Measurements from ENCODE around the gene BRD7. TPM values are rescaled to one million over a fixed set of nuclear protein-coding genes. Genes with fewer than 3 reads are reported as not detected.

The BRD7 gene
- total and polyA plus RNA-seq, 2 of the 4 experiments (the other 2 are of a cell fraction): 24.8 to 29.9 TPM

DNA sequence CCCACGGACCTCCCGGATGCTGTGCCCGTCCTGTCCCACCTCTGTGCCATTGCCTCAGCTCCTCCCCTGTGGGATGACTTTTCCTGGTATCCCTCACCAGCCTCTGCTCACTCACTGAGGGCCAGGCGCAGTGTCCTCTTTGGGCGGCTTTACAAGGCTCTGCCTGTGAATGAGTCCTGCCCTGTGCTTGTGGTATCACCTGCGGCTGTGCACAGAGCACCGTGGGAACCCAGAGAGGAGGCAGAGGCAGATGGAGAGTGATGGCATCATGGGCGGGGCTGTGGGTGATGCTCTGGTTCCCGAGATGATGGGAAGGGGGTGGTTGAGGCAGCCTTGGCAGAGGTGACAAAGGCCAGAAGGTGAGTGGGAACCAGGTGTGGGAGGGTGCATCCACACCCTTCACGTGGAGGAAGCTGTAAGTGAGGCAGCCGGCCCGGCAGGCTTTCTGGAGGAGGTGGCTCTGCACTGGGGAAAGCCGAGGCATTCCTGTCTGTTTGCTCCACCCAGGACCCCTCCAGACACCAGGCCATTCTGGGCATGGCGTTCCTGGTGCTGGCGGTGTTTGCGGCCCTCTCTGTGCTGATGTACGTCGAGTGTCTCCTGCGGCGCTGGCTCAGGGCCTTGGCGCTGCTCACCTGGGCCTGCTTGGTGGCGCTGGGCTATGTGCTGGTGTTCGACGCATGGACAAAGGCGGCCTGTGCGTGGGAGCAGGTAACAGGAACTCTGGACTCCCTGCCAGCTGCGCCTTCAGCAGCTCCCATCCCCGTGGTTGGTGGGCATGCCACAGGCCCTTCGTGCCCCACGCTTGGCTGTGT lies 78.6 kb downstream of the BRD7 start:
- WGBS, 2 experiments (ENCODE audit: extremely low coverage in 2 of 2, insufficient read length in 1 of 2): 95% methylated on average over 16 of the region's 30 CpGs; no CpG with 5 or more reads in 1 of the 2 experiments
- Histone ChIP-seq H3K9me1 (ENCODE audit: insufficient read depth, low read length) (no peaks in the 10 kb centered on the region; the same call in 1 of the 2 replicates), H3K4me2 (ENCODE audit: low read depth, low read length) (no peak overlapping the region), H2BK20ac (ENCODE audit: low read depth, low read length) (no peak overlapping the region), H3K23ac (ENCODE audit: low read depth, low read length) (no peak overlapping the region), H3K27me3 (ENCODE audit: control insufficient read depth, insufficient read depth, low read length) (no peaks in the 10 kb centered on the region), H3K4ac (ENCODE audit: low read depth, low read length) (no peak overlapping the region), H3K14ac (replicated peaks; ENCODE audit: low read depth, low read length) (no peak overlapping the region), H2AK9ac (replicated peaks; ENCODE audit: low read depth, low read length, poor library complexity) (no peak overlapping the region), H2BK120ac (ENCODE audit: low read depth, low read length) (no peak overlapping the region), H3K56ac (ENCODE audit: extremely low read depth, insufficient read depth, low read length) (no peak overlapping the region), H3K9me3 (ENCODE audit: control insufficient read depth, insufficient read depth, low read length) (peaks cover 2% of the 10 kb centered on the region; the same call in 1 of the 2 replicates), H2AK5ac (ENCODE audit: low read depth, low read length) (no peak overlapping the region), H2BK15ac (ENCODE audit: low read depth, low read length) (no peak overlapping the region), H2AFZ (replicated peaks; ENCODE audit: low read length, poor library complexity) (no peak overlapping the region), H3K9ac (ENCODE audit: low read depth, low read length) (no peak overlapping the region), H3K4me1 (ENCODE audit: control insufficient read depth, insufficient read depth, low read length) (0 out of 2 replicates have a peak, but pooled peaks cover 2% of the 10 kb centered on the region), H2BK5ac (ENCODE audit: low read depth, low read length, poor library complexity, severe bottlenecking) (no peak overlapping the region), H3K18ac (ENCODE audit: low read depth, low read length) (no peak overlapping the region), H3K27ac (ENCODE audit: insufficient read depth, low read length) (no peak overlapping the region), H4K20me1 (ENCODE audit: insufficient read depth, low read length) (0 out of 2 replicates have a peak, but pooled peaks cover 5% of the 10 kb centered on the region), H4K5ac (ENCODE audit: low read depth, low read length) (no peak overlapping the region), H4K91ac (ENCODE audit: insufficient read depth, low read depth, low read length) (no peak overlapping the region), H4K8ac (ENCODE audit: low read depth in 2 of 2, low read length in 2 of 2) (no peak overlapping the region), H3K4me3 (ENCODE audit: insufficient read depth, low read depth, low read length) (no peak overlapping the region), H3K36me3 (ENCODE audit: control insufficient read depth, insufficient read depth, low read length) (peaks cover 9% of the 10 kb centered on the region; the same call in 1 of the 2 replicates), H3K79me1 (ENCODE audit: low read depth in 1 of 2, low read length in 2 of 2) (peaks cover 7 to 17% of the 10 kb centered on the region in 2 experiments; a peak in 3 of 4 replicates)
- ATAC-seq (ENCODE audit: low read depth) (no peak), DNase-seq (no peak)
- in situ Hi-C loops (cut with MboI; ENCODE audit: low sequenced_read_pairs) (no loop called here), dilution Hi-C loops (cut with HindIII; ENCODE audit: low sequenced_read_pairs, unreplicated experiment) (no loop called here), intact Hi-C loops (cut with micrococcal nuclease) (no loop called here)
- TF ChIP-seq CEBPB (IDR thresholded peaks at IDR 0.05; ENCODE audit: low read depth, low read length) (no peak), NFE2L2 (IDR thresholded peaks at IDR 0.05; ENCODE audit: low read depth, low read length) (no peak), FOS (IDR thresholded peaks at IDR 0.05; ENCODE audit: low read depth, low read length) (no peak), RFX5 (IDR thresholded peaks at IDR 0.05; ENCODE audit: low read depth, low read length) (no peak)
- TF ChIP-seq, protein P1, sequence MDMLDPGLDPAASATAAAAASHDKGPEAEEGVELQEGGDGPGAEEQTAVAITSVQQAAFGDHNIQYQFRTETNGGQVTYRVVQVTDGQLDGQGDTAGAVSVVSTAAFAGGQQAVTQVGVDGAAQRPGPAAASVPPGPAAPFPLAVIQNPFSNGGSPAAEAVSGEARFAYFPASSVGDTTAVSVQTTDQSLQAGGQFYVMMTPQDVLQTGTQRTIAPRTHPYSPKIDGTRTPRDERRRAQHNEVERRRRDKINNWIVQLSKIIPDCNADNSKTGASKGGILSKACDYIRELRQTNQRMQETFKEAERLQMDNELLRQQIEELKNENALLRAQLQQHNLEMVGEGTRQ (IDR thresholded peaks at IDR 0.05; ENCODE audit: low read depth, low read length): no peak
- TF ChIP-seq, protein P2, sequence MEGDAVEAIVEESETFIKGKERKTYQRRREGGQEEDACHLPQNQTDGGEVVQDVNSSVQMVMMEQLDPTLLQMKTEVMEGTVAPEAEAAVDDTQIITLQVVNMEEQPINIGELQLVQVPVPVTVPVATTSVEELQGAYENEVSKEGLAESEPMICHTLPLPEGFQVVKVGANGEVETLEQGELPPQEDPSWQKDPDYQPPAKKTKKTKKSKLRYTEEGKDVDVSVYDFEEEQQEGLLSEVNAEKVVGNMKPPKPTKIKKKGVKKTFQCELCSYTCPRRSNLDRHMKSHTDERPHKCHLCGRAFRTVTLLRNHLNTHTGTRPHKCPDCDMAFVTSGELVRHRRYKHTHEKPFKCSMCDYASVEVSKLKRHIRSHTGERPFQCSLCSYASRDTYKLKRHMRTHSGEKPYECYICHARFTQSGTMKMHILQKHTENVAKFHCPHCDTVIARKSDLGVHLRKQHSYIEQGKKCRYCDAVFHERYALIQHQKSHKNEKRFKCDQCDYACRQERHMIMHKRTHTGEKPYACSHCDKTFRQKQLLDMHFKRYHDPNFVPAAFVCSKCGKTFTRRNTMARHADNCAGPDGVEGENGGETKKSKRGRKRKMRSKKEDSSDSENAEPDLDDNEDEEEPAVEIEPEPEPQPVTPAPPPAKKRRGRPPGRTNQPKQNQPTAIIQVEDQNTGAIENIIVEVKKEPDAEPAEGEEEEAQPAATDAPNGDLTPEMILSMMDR (conservative IDR thresholded peaks at IDR 0.05; ENCODE audit: low read depth, low read length): no peak
- ChIA-PET CTCF (no interaction called here), POLR2A (ENCODE audit: unreplicated experiment) (no interaction called here)
- no TSS peak for BruUV-seq (replicated peaks)

All from IMR-90 (cell line).